Measurements from ENCODE around the gene DPH5.

DPH5 gene

GRCh38 chr1:101030881-101031280 is 5.3 kb upstream of the DPH5 start:
- TF ChIP-seq TAF1 (IDR thresholded peaks at IDR 0.05; ENCODE audit: borderline replicate concordance, insufficient read depth, low read length) (no peak), SIN3A (IDR thresholded peaks at IDR 0.05; ENCODE audit: borderline replicate concordance, insufficient read depth, low read length) (no peak), POLR2AphosphoS5 (IDR thresholded peaks at IDR 0.05; ENCODE audit: low read depth, low read length) (no peak), FOXP2 (optimal IDR thresholded peaks at IDR 0.05; ENCODE audit: borderline replicate concordance, extremely low read depth, extremely low read length, insufficient read depth) (no peak)
- TF ChIP-seq, protein P1, sequence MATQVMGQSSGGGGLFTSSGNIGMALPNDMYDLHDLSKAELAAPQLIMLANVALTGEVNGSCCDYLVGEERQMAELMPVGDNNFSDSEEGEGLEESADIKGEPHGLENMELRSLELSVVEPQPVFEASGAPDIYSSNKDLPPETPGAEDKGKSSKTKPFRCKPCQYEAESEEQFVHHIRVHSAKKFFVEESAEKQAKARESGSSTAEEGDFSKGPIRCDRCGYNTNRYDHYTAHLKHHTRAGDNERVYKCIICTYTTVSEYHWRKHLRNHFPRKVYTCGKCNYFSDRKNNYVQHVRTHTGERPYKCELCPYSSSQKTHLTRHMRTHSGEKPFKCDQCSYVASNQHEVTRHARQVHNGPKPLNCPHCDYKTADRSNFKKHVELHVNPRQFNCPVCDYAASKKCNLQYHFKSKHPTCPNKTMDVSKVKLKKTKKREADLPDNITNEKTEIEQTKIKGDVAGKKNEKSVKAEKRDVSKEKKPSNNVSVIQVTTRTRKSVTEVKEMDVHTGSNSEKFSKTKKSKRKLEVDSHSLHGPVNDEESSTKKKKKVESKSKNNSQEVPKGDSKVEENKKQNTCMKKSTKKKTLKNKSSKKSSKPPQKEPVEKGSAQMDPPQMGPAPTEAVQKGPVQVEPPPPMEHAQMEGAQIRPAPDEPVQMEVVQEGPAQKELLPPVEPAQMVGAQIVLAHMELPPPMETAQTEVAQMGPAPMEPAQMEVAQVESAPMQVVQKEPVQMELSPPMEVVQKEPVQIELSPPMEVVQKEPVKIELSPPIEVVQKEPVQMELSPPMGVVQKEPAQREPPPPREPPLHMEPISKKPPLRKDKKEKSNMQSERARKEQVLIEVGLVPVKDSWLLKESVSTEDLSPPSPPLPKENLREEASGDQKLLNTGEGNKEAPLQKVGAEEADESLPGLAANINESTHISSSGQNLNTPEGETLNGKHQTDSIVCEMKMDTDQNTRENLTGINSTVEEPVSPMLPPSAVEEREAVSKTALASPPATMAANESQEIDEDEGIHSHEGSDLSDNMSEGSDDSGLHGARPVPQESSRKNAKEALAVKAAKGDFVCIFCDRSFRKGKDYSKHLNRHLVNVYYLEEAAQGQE (IDR thresholded peaks at IDR 0.05; ENCODE audit: insufficient read depth in 1 of 2, low read depth in 2 of 2, low read length in 2 of 2), result no peak

GRCh38 chr1:101029184-101029583 is 3.6 kb upstream of the DPH5 start:
- TF ChIP-seq, protein P1 (IDR thresholded peaks at IDR 0.05; ENCODE audit: insufficient read depth in 1 of 2, low read depth in 2 of 2, low read length in 2 of 2), result no peak
- TF ChIP-seq FOXP2 (optimal IDR thresholded peaks at IDR 0.05; ENCODE audit: borderline replicate concordance, extremely low read depth, extremely low read length, insufficient read depth) (no peak), TAF1 (IDR thresholded peaks at IDR 0.05; ENCODE audit: borderline replicate concordance, insufficient read depth, low read length) (no peak), POLR2AphosphoS5 (IDR thresholded peaks at IDR 0.05; ENCODE audit: low read depth, low read length) (no peak), SIN3A (IDR thresholded peaks at IDR 0.05; ENCODE audit: borderline replicate concordance, insufficient read depth, low read length) (no peak)

DNA sequence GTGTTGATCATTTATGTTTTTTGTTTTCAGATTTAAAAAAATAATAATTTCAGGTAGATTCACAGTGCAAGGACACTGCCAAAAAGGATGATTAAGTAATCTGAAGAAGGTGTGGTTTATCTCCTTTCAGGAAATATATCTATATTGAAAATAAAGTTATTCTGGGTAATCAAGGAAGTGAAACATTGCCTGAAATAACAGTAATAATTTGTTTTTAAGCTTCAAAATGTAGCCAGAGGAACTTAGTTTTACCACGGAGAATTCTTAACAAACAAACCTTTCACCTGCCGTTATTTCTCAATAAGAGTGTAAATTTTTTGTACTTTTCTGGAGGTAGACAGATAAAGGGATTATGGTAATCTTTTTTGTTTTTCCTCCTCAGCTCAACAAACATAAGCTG is 2.9 kb upstream of the DPH5 start:
- TF ChIP-seq TAF1 (IDR thresholded peaks at IDR 0.05; ENCODE audit: borderline replicate concordance, insufficient read depth, low read length), result no peak
- TF ChIP-seq SIN3A (IDR thresholded peaks at IDR 0.05; ENCODE audit: borderline replicate concordance, insufficient read depth, low read length), result no peak
- TF ChIP-seq FOXP2 (optimal IDR thresholded peaks at IDR 0.05; ENCODE audit: borderline replicate concordance, extremely low read depth, extremely low read length, insufficient read depth), result no peak
- TF ChIP-seq, protein P1 (IDR thresholded peaks at IDR 0.05; ENCODE audit: insufficient read depth in 1 of 2, low read depth in 2 of 2, low read length in 2 of 2), result no peak
- TF ChIP-seq POLR2AphosphoS5 (IDR thresholded peaks at IDR 0.05; ENCODE audit: low read depth, low read length), result no peak

DNA sequence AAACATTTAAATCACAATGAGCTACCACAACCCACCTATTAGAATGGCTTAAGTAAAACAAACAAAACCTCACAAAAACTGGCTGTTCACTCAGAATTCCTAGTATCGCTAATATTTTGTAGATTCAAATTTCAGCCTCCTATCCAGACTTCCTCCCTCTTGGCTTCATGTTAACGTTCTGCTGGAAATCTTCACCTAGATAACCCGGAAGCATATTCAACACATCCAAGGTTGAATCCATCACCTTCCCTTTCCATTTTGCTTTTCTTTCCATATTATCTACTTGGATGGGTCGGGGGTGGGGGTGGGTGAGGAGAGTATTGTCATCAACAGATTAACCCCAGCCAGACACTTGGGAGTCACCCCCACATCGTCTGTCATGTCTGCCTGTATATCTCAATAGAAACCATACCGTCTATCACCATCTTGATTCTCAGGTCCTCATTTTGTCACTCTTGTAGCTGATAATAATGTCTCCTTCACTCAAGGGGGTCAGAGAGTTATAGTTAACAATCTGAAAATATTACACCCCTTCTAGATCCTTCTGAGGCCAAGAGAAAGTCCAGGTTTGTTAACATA is 1.7 kb upstream of the DPH5 start:
- no peak for TF ChIP-seq TAF1 (IDR thresholded peaks at IDR 0.05; ENCODE audit: borderline replicate concordance, insufficient read depth, low read length)
- no peak for TF ChIP-seq POLR2AphosphoS5 (IDR thresholded peaks at IDR 0.05; ENCODE audit: low read depth, low read length)
- TF ChIP-seq SIN3A (IDR thresholded peaks at IDR 0.05; ENCODE audit: borderline replicate concordance, insufficient read depth, low read length), result no peak
- TF ChIP-seq, protein P1 (IDR thresholded peaks at IDR 0.05; ENCODE audit: insufficient read depth in 1 of 2, low read depth in 2 of 2, low read length in 2 of 2), result no peak
- TF ChIP-seq FOXP2 (optimal IDR thresholded peaks at IDR 0.05; ENCODE audit: borderline replicate concordance, extremely low read depth, extremely low read length, insufficient read depth), result no peak

DNA sequence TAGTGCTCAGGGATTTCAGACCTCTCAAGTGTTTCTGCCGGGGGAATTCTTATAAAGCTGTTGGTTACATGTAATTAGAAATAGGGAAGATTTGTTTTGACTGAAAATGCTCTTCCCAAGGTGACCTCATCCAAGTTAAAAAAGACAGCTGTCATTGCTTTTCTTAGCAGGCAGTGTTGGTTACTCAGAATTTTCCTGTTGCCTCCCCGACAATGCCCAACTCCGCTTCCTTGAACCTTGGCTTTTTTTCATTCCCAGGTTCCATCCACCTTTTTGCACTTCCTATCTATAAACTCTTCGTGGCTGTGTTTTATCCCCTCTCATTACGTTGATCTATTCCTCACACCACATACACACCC is 825 bp upstream of the DPH5 start:
- TF ChIP-seq, protein P1 (IDR thresholded peaks at IDR 0.05; ENCODE audit: insufficient read depth in 1 of 2, low read depth in 2 of 2, low read length in 2 of 2), result no peak

Measured in PFSK-1 (cell line).